GM10266 (cell line): ENCODE measurements around the gene PAIP2.

Experiments
- DNase-seq: peaks from one replicate; pipeline ENCODE4 v3.0.0; 2012; ENCODE audit errors: extremely low spot score
- TF ChIP-seq, protein P1 (sequence below): IDR thresholded peaks from 2 replicates; pipeline ENCODE4 v1.5.1; 2012; ENCODE audit warnings: mild to moderate bottlenecking, low read depth; ENCODE audit not compliant: control insufficient read depth, insufficient read depth; ENCODE audit errors: missing control alignments

Gene PAIP2

DNA sequence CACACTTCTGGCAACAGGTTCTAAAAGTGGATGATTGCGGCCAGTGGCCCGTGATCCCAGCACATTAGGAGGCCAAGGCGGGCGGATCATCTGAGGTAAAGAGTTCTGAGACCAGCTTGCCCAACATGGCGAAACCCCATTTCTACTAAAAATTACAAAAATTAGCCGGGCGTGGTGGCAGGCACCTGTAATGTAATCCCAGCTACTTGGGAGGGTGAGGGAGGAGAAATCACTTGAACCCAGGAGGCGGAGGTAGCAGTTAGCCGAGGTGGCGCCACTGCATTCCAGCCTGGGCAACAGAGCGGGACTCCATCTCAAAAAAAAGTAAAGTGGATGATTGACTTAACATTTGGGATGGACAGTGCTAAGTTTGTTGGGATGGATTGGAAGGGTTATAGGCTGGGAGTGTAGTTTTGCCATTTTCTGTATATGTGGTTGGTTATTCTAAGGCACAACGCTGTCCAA lies 44.8 kb upstream of the PAIP2 start:
- no peak for DNase-seq

GRCh38 chr5:139297439-139298133 lies 44.1 kb upstream of the PAIP2 start:
- TF ChIP-seq, protein P1, sequence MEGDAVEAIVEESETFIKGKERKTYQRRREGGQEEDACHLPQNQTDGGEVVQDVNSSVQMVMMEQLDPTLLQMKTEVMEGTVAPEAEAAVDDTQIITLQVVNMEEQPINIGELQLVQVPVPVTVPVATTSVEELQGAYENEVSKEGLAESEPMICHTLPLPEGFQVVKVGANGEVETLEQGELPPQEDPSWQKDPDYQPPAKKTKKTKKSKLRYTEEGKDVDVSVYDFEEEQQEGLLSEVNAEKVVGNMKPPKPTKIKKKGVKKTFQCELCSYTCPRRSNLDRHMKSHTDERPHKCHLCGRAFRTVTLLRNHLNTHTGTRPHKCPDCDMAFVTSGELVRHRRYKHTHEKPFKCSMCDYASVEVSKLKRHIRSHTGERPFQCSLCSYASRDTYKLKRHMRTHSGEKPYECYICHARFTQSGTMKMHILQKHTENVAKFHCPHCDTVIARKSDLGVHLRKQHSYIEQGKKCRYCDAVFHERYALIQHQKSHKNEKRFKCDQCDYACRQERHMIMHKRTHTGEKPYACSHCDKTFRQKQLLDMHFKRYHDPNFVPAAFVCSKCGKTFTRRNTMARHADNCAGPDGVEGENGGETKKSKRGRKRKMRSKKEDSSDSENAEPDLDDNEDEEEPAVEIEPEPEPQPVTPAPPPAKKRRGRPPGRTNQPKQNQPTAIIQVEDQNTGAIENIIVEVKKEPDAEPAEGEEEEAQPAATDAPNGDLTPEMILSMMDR = no peak
- no peak for DNase-seq

More for the DNA sequence above, 44.8 kb upstream of the PAIP2 start:
- TF ChIP-seq, protein P1 = no peak

GRCh38 chr5:139298242-139298641 lies 43.4 kb upstream of the PAIP2 start:
- TF ChIP-seq, protein P1 = no peak
- DNase-seq = no peak

DNA sequence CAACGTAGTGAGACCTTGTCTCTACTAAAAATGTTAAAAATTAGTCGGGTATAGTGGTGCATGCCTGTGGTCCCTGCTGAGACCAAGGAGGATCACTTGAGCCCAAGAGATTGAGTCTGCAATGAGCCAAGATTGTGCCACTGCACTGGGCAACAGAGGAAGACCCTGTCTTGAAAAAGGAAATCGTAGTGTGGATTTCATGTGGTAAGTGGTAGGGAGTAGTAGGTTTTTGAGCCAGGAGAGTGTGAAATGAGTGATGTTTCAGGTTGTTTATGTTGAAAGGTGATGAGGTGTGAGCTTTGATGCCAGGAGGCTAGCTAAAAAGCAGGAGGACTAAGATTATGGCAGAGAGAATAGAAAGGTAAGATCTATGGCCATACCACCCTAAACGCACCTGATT lies 42.2 kb upstream of the PAIP2 start:
- no peak for DNase-seq
- TF ChIP-seq, protein P1 = no peak

DNA sequence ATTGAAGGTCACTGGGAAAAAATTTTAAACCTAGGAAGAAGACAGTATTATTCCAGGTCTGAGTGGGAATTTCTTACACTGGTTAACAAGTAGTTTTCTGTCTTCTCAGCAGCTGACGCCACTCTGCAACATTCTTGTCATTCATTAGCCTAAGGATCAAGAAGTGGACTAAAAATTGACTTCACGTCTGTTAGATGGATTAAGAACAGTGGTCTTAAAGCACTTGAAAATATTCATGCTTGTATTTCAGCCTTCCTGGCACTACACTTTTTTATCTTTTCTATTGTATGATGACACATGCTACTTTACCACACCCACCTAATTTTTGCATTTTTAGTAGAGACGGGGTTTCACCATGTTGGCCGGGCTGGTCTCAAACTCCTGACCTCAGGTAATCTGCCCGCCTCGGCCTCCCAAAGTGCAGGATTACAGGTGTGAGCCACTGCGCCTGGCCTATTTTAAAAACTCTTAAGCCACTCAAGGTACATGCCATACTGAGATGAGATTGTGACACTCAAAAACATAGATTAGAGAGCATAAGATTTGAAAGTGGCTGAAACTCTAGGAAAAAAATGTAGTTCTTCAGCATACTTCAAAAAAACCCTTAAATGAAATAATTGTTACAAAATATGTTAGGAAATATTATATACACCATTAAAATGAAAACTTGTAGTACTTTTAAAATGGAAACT lies 39.7 kb upstream of the PAIP2 start:
- TF ChIP-seq, protein P1 = no peak
- no peak for DNase-seq

GRCh38 chr5:139304391-139305324 lies 37.0 kb upstream of the PAIP2 start:
- no peak for DNase-seq
- TF ChIP-seq, protein P1 = no peak

- DNase-seq = no peak
- TF ChIP-seq, protein P1 = no peak
Observed at GRCh38 chr5:139306197-139306596, 35.5 kb upstream of the PAIP2 start.
